Islet precursor cell (in vitro differentiated cells): Measurements from ENCODE around the gene INPP5B.
"Not testable (repeated sequence)": the region's sequence is repeated elsewhere in the genome, so short reads cannot be mapped to it uniquely, and the experiment has no call there.

ENCODE experiments used
- DNase-seq: peaks from one replicate; pipeline ENCODE4 v3.0.0-alpha.2; 2018

The INPP5B gene

GRCh38 chr1:37947364-37947763 lies 511 bp upstream of the INPP5B start:
- DNase-seq, result no peak

GRCh38 chr1:37945743-37946702 lies 830 bp downstream of the INPP5B start:
- DNase-seq, result no peak

- DNase-seq, result no peak
These were observed 1.6 kb downstream of the INPP5B start for GRCh38 chr1:37945251-37945650.

- DNase-seq, result no peak
These were observed 2.0 kb downstream of the INPP5B start for GRCh38 chr1:37944816-37945215.

GRCh38 chr1:37944086-37944763 lies 2.6 kb downstream of the INPP5B start:
- DNase-seq, result no peak

GRCh38 chr1:37940299-37940947 lies 6.4 kb downstream of the INPP5B start:
- no peak for DNase-seq

GRCh38 chr1:37936760-37937159 lies 10.1 kb downstream of the INPP5B start:
- not testable (repeated sequence) for DNase-seq

GRCh38 chr1:37932759-37933158 lies 14.1 kb downstream of the INPP5B start:
- DNase-seq, result peak; percentile 68

GRCh38 chr1:37931361-37932158 lies 15.3 kb downstream of the INPP5B start:
- DNase-seq, result peak; percentile 99

- no peak for DNase-seq
These were observed 15.8 kb downstream of the INPP5B start for GRCh38 chr1:37931102-37931360.

GRCh38 chr1:37930246-37931101 lies 16.4 kb downstream of the INPP5B start:
- no peak for DNase-seq

GRCh38 chr1:37926038-37926924 lies 20.6 kb downstream of the INPP5B start:
- DNase-seq, result no peak

GRCh38 chr1:37925316-37925715 lies 21.5 kb downstream of the INPP5B start:
- DNase-seq, result no peak

- no peak for DNase-seq
These were observed 23.3 kb downstream of the INPP5B start for GRCh38 chr1:37923551-37923889.

GRCh38 chr1:37922767-37923550 lies 23.9 kb downstream of the INPP5B start:
- no peak for DNase-seq

- peak; percentile 68 for DNase-seq
These were observed 27.6 kb downstream of the INPP5B start for GRCh38 chr1:37919277-37919676.

GRCh38 chr1:37915476-37916093 lies 31.3 kb downstream of the INPP5B start:
- DNase-seq, result no peak

GRCh38 chr1:37914719-37915475 lies 32.0 kb downstream of the INPP5B start:
- no peak for DNase-seq

- not testable (repeated sequence) for DNase-seq
These were observed 35.4 kb downstream of the INPP5B start for GRCh38 chr1:37911478-37911877.
